WTC11 (cell line): ENCODE measurements around the gene NEDD4L.

Experiments
- ESRRA ChIP-seq: sonication (generic); formaldehyde crosslinking; IDR thresholded peaks from 2 replicates; pipeline ENCODE4 v1.8.1; 2022; ENCODE audit warnings: mild to moderate bottlenecking, missing genetic modification reagents, borderline replicate concordance
- NR2C2 ChIP-seq: sonication (generic); formaldehyde crosslinking; IDR thresholded peaks from 2 replicates; pipeline ENCODE4 v1.8.0; 2022; ENCODE audit warnings: mild to moderate bottlenecking, missing genetic modification reagents
- RORB ChIP-seq: fragments of 250-450 bp; sonication (Bioruptor Pico); IDR thresholded peaks from 2 replicates; pipeline ENCODE4 v1.9.0; 2021; ENCODE audit warnings: mild to moderate bottlenecking
- SOX15 ChIP-seq: fragments of 250-450 bp; sonication (Bioruptor Pico); IDR thresholded peaks from 2 replicates; pipeline ENCODE4 v1.9.0; 2021; ENCODE audit warnings: mild to moderate bottlenecking
- ZNF423 ChIP-seq: fragments of 250-450 bp; sonication (Bioruptor Pico); IDR thresholded peaks from 2 replicates; pipeline ENCODE4 v2.1.2; 2022; ENCODE audit warnings: mild to moderate bottlenecking, moderate library complexity
- TF ChIP-seq, protein P1 (sequence below): fragments of 200-600 bp; IDR thresholded peaks from 2 replicates; pipeline ENCODE4 v1.8.0; 2022; ENCODE audit warnings: antibody characterized with exemption
- TF ChIP-seq, protein P2 (sequence below): sonication (generic); formaldehyde crosslinking; IDR thresholded peaks from 2 replicates; pipeline ENCODE4 v1.8.0; 2022; ENCODE audit warnings: mild to moderate bottlenecking, missing genetic modification reagents

DNA sequence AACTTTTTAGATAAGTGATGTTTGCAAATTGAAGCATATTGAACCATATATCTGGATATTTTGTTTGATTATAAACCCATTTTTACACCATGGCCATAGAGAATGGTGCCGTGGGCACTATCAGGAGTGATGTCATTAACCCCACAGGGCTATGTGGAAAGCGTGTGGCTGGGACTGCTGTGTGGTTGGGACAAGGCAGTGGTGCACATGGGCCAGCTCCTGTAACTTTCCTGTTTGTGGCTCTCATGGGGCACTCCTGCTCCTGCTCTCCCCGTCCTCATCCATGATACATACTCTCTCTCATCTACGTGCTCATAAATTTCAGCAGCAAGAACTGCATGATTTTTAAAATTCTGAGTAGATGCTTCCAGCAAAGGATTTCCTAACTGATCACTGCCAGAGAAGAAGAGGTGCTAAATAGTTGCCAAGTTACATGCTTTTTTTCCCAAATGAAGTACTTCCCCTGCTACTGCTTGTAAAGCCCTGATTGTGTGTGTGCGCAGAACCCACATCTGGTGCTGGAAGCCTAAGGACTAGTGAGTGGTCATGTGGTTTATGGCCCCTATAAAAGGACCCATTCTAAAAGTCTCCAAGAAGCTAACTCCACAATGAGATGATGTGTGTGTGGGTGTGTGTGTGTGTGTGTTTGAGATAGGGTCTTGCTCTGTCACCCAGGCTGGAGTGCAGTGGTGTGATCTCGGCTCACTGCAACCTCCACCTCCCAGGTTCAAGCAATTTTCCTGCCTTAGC lies 240.8 kb downstream of the NEDD4L start:
- TF ChIP-seq, protein P1, sequence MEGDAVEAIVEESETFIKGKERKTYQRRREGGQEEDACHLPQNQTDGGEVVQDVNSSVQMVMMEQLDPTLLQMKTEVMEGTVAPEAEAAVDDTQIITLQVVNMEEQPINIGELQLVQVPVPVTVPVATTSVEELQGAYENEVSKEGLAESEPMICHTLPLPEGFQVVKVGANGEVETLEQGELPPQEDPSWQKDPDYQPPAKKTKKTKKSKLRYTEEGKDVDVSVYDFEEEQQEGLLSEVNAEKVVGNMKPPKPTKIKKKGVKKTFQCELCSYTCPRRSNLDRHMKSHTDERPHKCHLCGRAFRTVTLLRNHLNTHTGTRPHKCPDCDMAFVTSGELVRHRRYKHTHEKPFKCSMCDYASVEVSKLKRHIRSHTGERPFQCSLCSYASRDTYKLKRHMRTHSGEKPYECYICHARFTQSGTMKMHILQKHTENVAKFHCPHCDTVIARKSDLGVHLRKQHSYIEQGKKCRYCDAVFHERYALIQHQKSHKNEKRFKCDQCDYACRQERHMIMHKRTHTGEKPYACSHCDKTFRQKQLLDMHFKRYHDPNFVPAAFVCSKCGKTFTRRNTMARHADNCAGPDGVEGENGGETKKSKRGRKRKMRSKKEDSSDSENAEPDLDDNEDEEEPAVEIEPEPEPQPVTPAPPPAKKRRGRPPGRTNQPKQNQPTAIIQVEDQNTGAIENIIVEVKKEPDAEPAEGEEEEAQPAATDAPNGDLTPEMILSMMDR: no peak
- TF ChIP-seq RORB (CRISPR knock-in tag) (no peak), SOX15 (no peak), ESRRA (no peak), NR2C2 (CRISPR knock-in tag) (no peak), ZNF423 (CRISPR knock-in tag) (no peak)
- TF ChIP-seq, protein P2, sequence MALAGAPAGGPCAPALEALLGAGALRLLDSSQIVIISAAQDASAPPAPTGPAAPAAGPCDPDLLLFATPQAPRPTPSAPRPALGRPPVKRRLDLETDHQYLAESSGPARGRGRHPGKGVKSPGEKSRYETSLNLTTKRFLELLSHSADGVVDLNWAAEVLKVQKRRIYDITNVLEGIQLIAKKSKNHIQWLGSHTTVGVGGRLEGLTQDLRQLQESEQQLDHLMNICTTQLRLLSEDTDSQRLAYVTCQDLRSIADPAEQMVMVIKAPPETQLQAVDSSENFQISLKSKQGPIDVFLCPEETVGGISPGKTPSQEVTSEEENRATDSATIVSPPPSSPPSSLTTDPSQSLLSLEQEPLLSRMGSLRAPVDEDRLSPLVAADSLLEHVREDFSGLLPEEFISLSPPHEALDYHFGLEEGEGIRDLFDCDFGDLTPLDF (CRISPR knock-in tag): no peak
